OCI-LY3 (cell line): Measurements from ENCODE around the gene ZAP70.

Experiments
- H2AFZ ChIP-seq: fragments of 200-600, 300-600 bp; shearing (Covaris generic); 2 replicates; pipeline ENCODE4 v1.6.0; 2014; ENCODE audit warnings: antibody characterized with exemption, low read depth, low read length
- H3K27ac ChIP-seq: fragments of 200-600, 300-600 bp; sonication (generic); 2 replicates; pipeline ENCODE4 v1.5.1; 2014; ENCODE audit warnings: mild to moderate bottlenecking, low read length, moderate library complexity, mixed read lengths
- H3K27me3 ChIP-seq: fragments of 200-600, 300-600 bp; sonication (generic); 2 replicates; pipeline ENCODE4 v1.6.1; 2014; ENCODE audit warnings: low read depth, low read length, mixed read lengths
- H3K36me3 ChIP-seq: fragments of 200-600, 300-600 bp; sonication (generic); replicated peaks from 2 replicates; pipeline ENCODE3; 2014; ENCODE audit warnings: low read depth, low read length, mixed read lengths
- H3K4me1 ChIP-seq: fragments of 300-600, 200-600 bp; sonication (generic); 2 replicates; pipeline ENCODE4 v1.6.1; 2014; ENCODE audit warnings: low read length, mixed read lengths
- H3K4me2 ChIP-seq: fragments of 200-600, 300-600 bp; sonication (generic); 2 replicates; pipeline ENCODE4 v1.6.1; 2014; ENCODE audit warnings: low read length, mixed read lengths
- H3K4me3 ChIP-seq: fragments of 300-600, 200-600 bp; sonication (generic); 2 replicates; pipeline ENCODE4 v1.5.1; 2014; ENCODE audit warnings: antibody characterized with exemption, mild to moderate bottlenecking, low read length, moderate library complexity
- H3K79me2 ChIP-seq: fragments of 300-600, 200-600 bp; shearing (Covaris generic); 2 replicates; pipeline ENCODE4 v1.6.1; 2014; ENCODE audit warnings: mild to moderate bottlenecking, low read length, mixed read lengths
- H3K9ac ChIP-seq: fragments of 300-600, 200-600 bp; shearing (Covaris generic); 2 replicates; pipeline ENCODE4 v1.6.0; 2014; ENCODE audit warnings: mild to moderate bottlenecking, low read length, moderate library complexity
- H3K9me3 ChIP-seq: fragments of 200-600, 300-600 bp; shearing (Covaris generic); 2 replicates; pipeline ENCODE4 v1.6.1; 2014; ENCODE audit warnings: low read length, mixed read lengths; ENCODE audit not compliant: insufficient read depth
- H4K20me1 ChIP-seq: fragments of 200-600, 300-600 bp; sonication (generic); 2 replicates; pipeline ENCODE4 v1.6.1; 2016; ENCODE audit warnings: low read length, mixed read lengths; ENCODE audit not compliant: insufficient read depth
- CTCF ChIP-seq: fragments of 200-600, 300-600 bp; sonication (generic); IDR thresholded peaks from 2 replicates; pipeline ENCODE4 v1.5.1; 2014; ENCODE audit warnings: antibody characterized with exemption, low read length, low read depth
- EZH2phosphoT487 ChIP-seq: fragments of 200-600 bp; shearing (Covaris generic); IDR thresholded peaks from 2 replicates; pipeline ENCODE4 v1.6.1; 2018; ENCODE audit warnings: antibody characterized with exemption, mixed run types, low read depth

The ZAP70 gene

GRCh38 chr2:97702731-97703470, 10.5 kb upstream of the ZAP70 start:
- no peak overlapping the region for H3K4me2 ChIP-seq
- H4K20me1 ChIP-seq, result no peaks in the 10 kb centered on the region
- no peaks in the 10 kb centered on the region; the same call in 1 of the 2 replicates for H3K27me3 ChIP-seq
- no peak overlapping the region for H2AFZ ChIP-seq
- H3K27ac ChIP-seq, result no peak overlapping the region
- H3K9me3 ChIP-seq, result no peaks in the 10 kb centered on the region
- H3K4me1 ChIP-seq, result peaks cover 10% of the 10 kb centered on the region
- TF ChIP-seq CTCF (no peak), EZH2phosphoT487 (no peak)
- no peaks in the 10 kb centered on the region for H3K36me3 ChIP-seq
- H3K4me3 ChIP-seq, result no peak overlapping the region
- no peaks in the 10 kb centered on the region for H3K79me2 ChIP-seq
- no peak overlapping the region for H3K9ac ChIP-seq

- Histone ChIP-seq H3K9me3 (no peaks in the 10 kb centered on the region), H3K27me3 (no peaks in the 10 kb centered on the region; the same call in 1 of the 2 replicates), H3K36me3 (no peaks in the 10 kb centered on the region), H3K27ac (no peak overlapping the region), H3K4me2 (no peak overlapping the region), H3K4me1 (peaks cover 4% of the 10 kb centered on the region), H3K79me2 (no peaks in the 10 kb centered on the region), H3K4me3 (no peak overlapping the region), H4K20me1 (no peaks in the 10 kb centered on the region), H3K9ac (no peak overlapping the region), H2AFZ (no peak overlapping the region)
- TF ChIP-seq CTCF, result no peak
- TF ChIP-seq EZH2phosphoT487, result no peak
Observed at GRCh38 chr2:97703741-97704140, 9.6 kb upstream of the ZAP70 start.

GRCh38 chr2:97704989-97705388, 8.4 kb upstream of the ZAP70 start:
- Histone ChIP-seq H3K4me2 (no peak overlapping the region), H3K27me3 (no peaks in the 10 kb centered on the region; the same call in 1 of the 2 replicates), H3K27ac (no peak overlapping the region), H3K9me3 (no peaks in the 10 kb centered on the region), H3K4me1 (peaks cover 1% of the 10 kb centered on the region), H3K79me2 (no peaks in the 10 kb centered on the region), H3K36me3 (no peaks in the 10 kb centered on the region), H3K4me3 (no peak overlapping the region), H3K9ac (no peak overlapping the region), H2AFZ (no peak overlapping the region), H4K20me1 (no peaks in the 10 kb centered on the region)
- TF ChIP-seq CTCF (no peak), EZH2phosphoT487 (no peak)

- H3K27ac ChIP-seq, result no peak overlapping the region
- H3K4me3 ChIP-seq, result no peak overlapping the region
- no peak overlapping the region for H3K4me2 ChIP-seq
- no peaks in the 10 kb centered on the region for H3K79me2 ChIP-seq
- H4K20me1 ChIP-seq, result no peaks in the 10 kb centered on the region
- no peaks in the 10 kb centered on the region; the same call in 1 of the 2 replicates for H3K27me3 ChIP-seq
- H3K9ac ChIP-seq, result no peak overlapping the region
- H3K4me1 ChIP-seq, result no peaks in the 10 kb centered on the region
- no peak for TF ChIP-seq CTCF
- TF ChIP-seq EZH2phosphoT487, result no peak
- no peaks in the 10 kb centered on the region for H3K9me3 ChIP-seq
- no peaks in the 10 kb centered on the region for H3K36me3 ChIP-seq
- H2AFZ ChIP-seq, result no peak overlapping the region
Observed at GRCh38 chr2:97706112-97706511, 7.3 kb upstream of the ZAP70 start.
